ENCODE measurements around the gene RNF224. TPM values are rescaled to one million over a fixed set of nuclear protein-coding genes. Genes with fewer than 3 reads are reported as not detected.

Gene RNF224
- total RNA-seq, 1 experiment from 2014 or later = 0.16 TPM

GRCh38 chr9:137228506-137228967, 1.2 kb downstream of the RNF224 start:
- no peak overlapping the region for H3K4me3 Mint-ChIP-seq (ENCODE audit: unreplicated experiment)

GRCh38 chr9:137228968-137229896, 1.9 kb downstream of the RNF224 start:
- intact Hi-C loops (cut with micrococcal nuclease) = loop anchor here (10.0 kb wide), 2 partner anchors 54 to 184 kb away; partner anchors contain the start of genes LRRC26, NPDC1 and TMEM210
- no peak for TF ChIP-seq CTCF (IDR thresholded peaks at IDR 0.05; ENCODE audit: unreplicated experiment)
- CTCF ChIA-PET = interaction anchor here (0.6 kb wide), 2 partner anchors 328 to 470 kb away, joined by 3 to 4 read pairs; no protein-coding TSS in a partner anchor
- no peaks in the 10 kb centered on the region for H3K36me3 Mint-ChIP-seq (ENCODE audit: insufficient read depth, unreplicated experiment)
- no peaks in the 10 kb centered on the region for H3K27me3 Mint-ChIP-seq (ENCODE audit: insufficient read depth, unreplicated experiment)
- no peaks in the 10 kb centered on the region for H3K9me3 Mint-ChIP-seq (ENCODE audit: unreplicated experiment)
- POLR2A ChIA-PET = interaction anchor here (1.0 kb wide), 1 partner anchor 41 kb away, joined by 3 read pairs; no protein-coding TSS in a partner anchor
- H3K27ac Mint-ChIP-seq (ENCODE audit: low read depth, unreplicated experiment) = no peak overlapping the region
- peaks cover 15% of the 10 kb centered on the region for H3K4me1 Mint-ChIP-seq (ENCODE audit: insufficient read depth, unreplicated experiment)
- DNase-seq (ENCODE audit: unreplicated experiment) = no peak
- no TSS peak for BruUV-seq (replicated peaks)
- no peak overlapping the region for H3K4me3 Mint-ChIP-seq (ENCODE audit: unreplicated experiment)

More at GRCh38 chr9:137228506-137228967, 1.2 kb downstream of the RNF224 start:
- H3K27me3 Mint-ChIP-seq (ENCODE audit: insufficient read depth, unreplicated experiment) = no peaks in the 10 kb centered on the region
- H3K4me1 Mint-ChIP-seq (ENCODE audit: insufficient read depth, unreplicated experiment) = peaks cover 15% of the 10 kb centered on the region
- CTCF ChIA-PET = interaction anchor here (0.6 to 2.7 kb wide), 4 partner anchors 33 to 348 kb away, joined by 3 to 14 read pairs (median 4); no protein-coding TSS in a partner anchor
- no peaks in the 10 kb centered on the region for H3K9me3 Mint-ChIP-seq (ENCODE audit: unreplicated experiment)
- no TSS peak for BruUV-seq (replicated peaks)
- no peak overlapping the region for H3K27ac Mint-ChIP-seq (ENCODE audit: low read depth, unreplicated experiment)
- POLR2A ChIA-PET = interaction anchor here (2.4 to 5.7 kb wide), 3 partner anchors 12 to 113 kb away, joined by 8 to 57 read pairs (median 29); partner anchors contain the start of genes ANAPC2, SSNA1 and TUBB4B
- intact Hi-C loops (cut with micrococcal nuclease) = loop anchor here (10.0 kb wide), 2 partner anchors 54 to 184 kb away; partner anchors contain the start of genes LRRC26, NPDC1 and TMEM210
- no peak for DNase-seq (ENCODE audit: unreplicated experiment)
- H3K36me3 Mint-ChIP-seq (ENCODE audit: insufficient read depth, unreplicated experiment) = no peaks in the 10 kb centered on the region
- TF ChIP-seq CTCF (IDR thresholded peaks at IDR 0.05; ENCODE audit: unreplicated experiment) = no peak

- POLR2A ChIA-PET = interaction anchor here (1.0 kb wide), 1 partner anchor 42 kb away, joined by 3 read pairs; no protein-coding TSS in a partner anchor
- CTCF ChIA-PET = interaction anchor here (0.6 to 0.7 kb wide), 3 partner anchors 67 to 471 kb away, joined by 3 to 6 read pairs (median 3); no protein-coding TSS in a partner anchor
- H3K4me3 Mint-ChIP-seq (ENCODE audit: unreplicated experiment) = no peak overlapping the region
- BruUV-seq (replicated peaks) = no TSS peak
- intact Hi-C loops (cut with micrococcal nuclease) = loop anchor here (10.0 kb wide), 2 partner anchors 55 to 185 kb away; partner anchors contain the start of genes LRRC26, NPDC1 and TMEM210
- H3K27me3 Mint-ChIP-seq (ENCODE audit: insufficient read depth, unreplicated experiment) = no peaks in the 10 kb centered on the region
- no peak for TF ChIP-seq CTCF (IDR thresholded peaks at IDR 0.05; ENCODE audit: unreplicated experiment)
- H3K27ac Mint-ChIP-seq (ENCODE audit: low read depth, unreplicated experiment) = no peak overlapping the region
- no peaks in the 10 kb centered on the region for H3K9me3 Mint-ChIP-seq (ENCODE audit: unreplicated experiment)
- peaks cover 4% of the 10 kb centered on the region for H3K36me3 Mint-ChIP-seq (ENCODE audit: insufficient read depth, unreplicated experiment)
- peaks cover 15% of the 10 kb centered on the region for H3K4me1 Mint-ChIP-seq (ENCODE audit: insufficient read depth, unreplicated experiment)
- no peak for DNase-seq (ENCODE audit: unreplicated experiment)
Measured at GRCh38 chr9:137229903-137230704, 2.8 kb downstream of the RNF224 start.
